Measurements from ENCODE around the gene RASSF3.

RASSF3 gene

GRCh38 chr12:64691795-64692583 lies 81.7 kb downstream of the RASSF3 start:
- no peak for DNase-seq (ENCODE audit: low spot score)

DNA sequence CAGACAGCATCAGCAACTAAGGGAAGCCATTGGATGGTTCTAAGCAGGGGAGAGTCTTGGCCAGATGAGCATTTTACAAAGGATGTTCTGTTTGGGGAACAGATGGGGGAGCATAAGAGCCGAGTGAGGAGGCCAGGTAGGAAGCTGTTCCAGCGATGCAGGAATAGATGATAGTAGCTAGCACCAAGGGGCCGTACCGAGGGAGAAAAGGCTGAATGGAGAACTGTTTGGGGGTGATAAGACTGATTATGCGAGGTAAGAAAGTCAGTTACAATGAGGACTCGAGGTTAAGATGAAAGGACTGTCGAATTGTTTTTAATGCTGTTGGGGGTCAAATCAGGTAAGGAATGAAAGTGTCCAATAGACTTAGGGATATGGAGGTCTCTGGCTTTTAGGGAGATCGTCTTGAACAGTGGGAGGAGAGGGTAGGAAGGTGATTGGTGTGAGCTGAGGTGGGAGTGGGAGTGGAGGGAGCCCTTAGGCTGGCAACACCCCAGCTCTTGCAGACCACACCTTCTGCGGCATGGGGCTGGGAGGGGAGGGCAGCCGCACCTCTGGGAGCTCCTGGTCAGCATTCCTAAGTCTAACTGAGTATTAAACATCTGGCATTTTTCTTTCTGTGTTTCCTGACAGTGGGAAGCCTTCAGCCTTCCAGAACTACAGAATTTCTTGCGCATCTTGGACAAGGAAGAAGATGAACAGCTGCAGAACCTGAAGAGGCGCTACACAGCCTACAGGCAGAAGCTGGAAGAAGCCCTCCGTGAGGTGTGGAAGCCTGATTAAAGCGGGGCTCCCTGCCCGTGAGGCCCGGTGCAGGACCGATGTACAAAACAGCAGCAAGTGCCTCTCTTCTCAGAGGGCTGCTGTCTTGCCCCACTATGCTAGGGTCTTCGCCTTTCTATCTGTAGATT lies 84.1 kb downstream of the RASSF3 start:
- DNase-seq (ENCODE audit: low spot score): no peak

- DNase-seq (ENCODE audit: low spot score): no peak
These were observed 85.3 kb downstream of the RASSF3 start for GRCh38 chr12:64695550-64695949.

GRCh38 chr12:64696080-64696741 lies 85.9 kb downstream of the RASSF3 start:
- no peak for DNase-seq (ENCODE audit: low spot score)

DNA sequence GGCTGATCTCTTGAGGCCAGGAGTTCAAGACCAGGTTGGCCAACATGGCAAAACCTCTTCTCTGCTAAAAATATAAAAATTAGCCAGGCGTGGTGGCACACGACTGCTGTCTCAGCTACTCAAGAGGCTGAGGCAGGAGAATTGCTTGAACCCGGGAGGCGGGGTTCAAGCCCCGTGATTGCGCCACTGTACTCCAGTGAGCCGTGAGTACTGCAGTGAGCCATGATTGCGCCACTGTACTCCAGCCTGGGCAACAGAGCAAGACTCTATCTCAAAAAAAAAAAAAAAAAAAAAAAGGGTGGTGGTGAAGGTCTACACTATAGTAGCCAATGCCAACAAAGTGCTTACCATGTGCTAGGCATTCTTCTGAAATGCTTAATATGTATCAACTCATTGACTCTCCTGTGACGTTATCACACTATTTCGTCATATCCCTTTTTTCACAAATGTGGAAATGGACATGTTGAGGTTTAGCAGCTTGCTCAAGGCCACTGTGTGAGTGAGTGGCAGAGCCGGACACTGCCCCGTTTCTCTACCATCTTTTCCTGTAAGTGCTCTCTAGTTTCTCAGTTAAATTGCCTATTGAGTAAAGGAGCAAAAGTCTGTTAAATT lies 89.3 kb downstream of the RASSF3 start:
- DNase-seq (ENCODE audit: low spot score): no peak

DNA sequence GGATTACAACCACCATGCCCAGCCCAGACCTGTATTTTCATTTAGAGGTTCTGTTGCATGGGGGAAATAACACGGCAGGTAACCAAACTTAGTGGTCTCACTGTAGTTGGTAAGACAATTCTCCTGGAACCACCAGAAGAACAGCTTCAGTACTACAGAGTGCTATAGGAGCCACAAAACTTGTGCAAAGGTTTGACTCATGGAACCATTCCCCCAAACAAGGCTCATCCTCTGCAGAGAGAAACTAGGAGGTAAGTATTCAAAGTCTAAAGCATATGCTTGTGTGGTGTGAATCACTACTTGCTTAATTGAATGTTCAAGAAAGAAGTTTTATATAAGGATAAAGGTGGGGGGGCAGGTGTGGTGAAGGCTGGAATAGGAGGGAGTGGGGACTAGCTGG lies 90.2 kb downstream of the RASSF3 start:
- DNase-seq (ENCODE audit: low spot score): no peak

- DNase-seq (ENCODE audit: low spot score): no peak
These were observed 91.0 kb downstream of the RASSF3 start for GRCh38 chr12:64701283-64701682.

- DNase-seq (ENCODE audit: low spot score): no peak
These were observed 96.0 kb downstream of the RASSF3 start for GRCh38 chr12:64706306-64706705.

DNA sequence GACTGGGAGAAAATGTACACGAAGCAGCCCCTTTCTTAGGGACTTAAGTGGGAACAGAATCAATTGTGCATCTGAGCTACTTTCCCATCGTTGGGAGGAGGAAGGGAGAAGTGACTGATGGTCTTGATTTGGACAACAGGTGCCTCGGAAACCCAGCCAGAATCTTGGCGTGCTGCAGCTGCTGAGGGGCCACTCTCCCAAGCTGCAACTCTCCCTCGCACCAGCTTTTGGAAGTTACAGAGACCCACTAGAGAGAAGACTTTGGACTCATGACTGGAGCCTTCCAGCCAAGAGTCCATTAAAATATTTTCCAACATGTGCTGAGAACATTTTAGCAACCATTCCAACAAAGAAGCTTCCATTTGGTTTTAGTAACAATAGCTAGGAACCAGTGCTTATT lies 96.6 kb downstream of the RASSF3 start:
- DNase-seq (ENCODE audit: low spot score): no peak

DNA sequence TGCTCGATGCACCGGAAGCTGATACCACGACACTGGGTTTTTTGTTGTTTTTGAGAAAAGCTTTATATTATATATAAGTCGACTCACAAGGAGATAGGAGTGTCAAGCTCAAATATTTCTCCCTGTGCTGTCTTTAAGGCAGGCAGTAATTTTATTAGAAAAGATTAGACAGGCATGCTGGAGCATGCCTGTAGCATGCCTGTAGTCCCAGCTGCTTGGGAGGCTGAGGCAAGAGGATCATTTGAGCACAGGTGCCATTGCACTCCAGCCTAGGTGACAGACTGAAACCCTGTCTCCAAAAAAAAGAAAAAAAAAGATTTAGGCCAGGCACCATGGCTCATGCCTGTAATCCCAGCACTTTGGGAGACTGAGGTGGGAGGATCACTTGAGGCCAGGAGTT lies 97.1 kb downstream of the RASSF3 start:
- DNase-seq (ENCODE audit: low spot score): no peak

GRCh38 chr12:64707926-64708325 lies 97.6 kb downstream of the RASSF3 start:
- no peak for DNase-seq (ENCODE audit: low spot score)

DNA sequence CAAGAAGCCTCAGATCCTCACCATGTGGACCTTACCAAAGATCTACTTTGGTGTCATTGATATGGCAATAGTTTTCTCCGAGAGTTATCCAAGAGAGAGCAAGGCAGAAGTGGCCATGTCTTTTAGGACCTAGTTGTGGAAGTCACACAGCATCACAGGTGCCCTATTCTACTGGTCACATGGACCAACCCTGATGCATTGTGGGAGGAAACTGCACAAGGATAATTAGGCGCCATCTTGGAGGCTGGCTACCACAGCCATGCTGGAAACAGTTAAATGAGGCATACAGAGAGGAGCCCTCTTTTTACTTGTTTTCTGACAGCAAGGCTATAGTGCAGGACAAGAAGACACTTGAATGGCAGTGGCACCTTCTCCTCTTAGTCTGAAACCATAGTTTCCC lies 99.1 kb downstream of the RASSF3 start:
- DNase-seq (ENCODE audit: low spot score): no peak

- no peak for DNase-seq (ENCODE audit: low spot score)
These were observed 103.1 kb downstream of the RASSF3 start for GRCh38 chr12:64713376-64713775.

DNA sequence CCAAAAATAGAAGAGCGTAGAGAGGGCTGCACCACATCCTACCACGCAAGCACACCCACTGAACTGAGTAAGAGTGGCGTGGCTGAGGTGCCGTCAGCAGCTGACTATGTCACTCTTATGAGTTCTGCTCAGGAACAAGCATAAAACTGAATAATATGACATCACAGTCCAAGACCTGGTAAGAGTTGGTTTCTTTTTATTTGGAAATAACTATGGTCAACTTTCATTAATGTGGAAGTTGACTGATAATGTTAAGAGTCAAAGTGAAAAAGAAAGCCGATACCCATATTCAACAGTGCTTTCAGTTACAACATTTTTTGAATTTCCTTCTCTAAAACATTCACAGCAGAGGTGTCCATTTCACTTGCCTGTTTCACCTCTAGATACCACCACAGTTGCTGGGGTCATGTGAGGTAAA lies 104.3 kb downstream of the RASSF3 start:
- DNase-seq (ENCODE audit: low spot score): peak; percentile 40

DNA sequence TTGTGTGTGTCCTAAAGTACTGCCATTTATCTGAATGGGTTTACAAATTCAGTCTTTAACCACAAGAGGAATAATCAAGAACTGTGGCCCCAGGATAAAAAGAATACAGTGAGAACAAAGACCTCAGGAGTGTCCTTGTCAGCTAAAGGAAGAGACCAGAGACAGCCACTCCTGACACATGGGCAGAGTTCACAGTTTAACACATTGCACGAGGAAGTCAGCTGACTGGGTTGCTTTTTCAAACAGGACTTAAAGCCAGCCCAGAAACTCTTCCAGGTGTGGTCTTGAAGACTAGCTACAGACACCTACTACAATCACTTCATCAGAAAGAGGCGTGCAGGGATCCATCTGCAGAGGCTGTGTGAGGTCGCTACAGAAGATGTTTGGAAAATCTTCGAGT lies 106.1 kb downstream of the RASSF3 start:
- DNase-seq (ENCODE audit: low spot score): no peak

GRCh38 chr12:64716839-64717455 lies 106.7 kb downstream of the RASSF3 start:
- no peak for DNase-seq (ENCODE audit: low spot score)

- DNase-seq (ENCODE audit: low spot score): no peak
These were observed 108.4 kb downstream of the RASSF3 start for GRCh38 chr12:64718649-64719048.

GRCh38 chr12:64720884-64721283 lies 110.6 kb downstream of the RASSF3 start:
- no peak for DNase-seq (ENCODE audit: low spot score)

DNA sequence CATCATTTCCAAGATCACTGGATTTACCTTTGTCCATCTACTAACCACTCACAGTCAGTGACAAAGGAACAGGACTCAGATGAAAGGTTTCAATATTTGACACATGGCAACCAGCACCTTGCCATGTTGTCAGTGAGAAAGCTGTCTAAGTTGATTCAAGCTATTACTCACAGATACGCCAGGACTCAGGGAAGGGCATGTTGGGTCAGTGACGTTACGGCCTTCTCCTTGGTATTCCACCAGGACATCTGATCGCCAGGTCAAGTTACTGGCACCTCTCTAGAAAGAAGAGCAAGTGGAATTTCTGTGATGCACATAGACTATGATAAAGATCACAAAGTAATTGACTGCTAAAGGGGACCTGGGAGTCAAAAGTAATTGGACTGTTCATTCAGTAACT lies 112.5 kb downstream of the RASSF3 start:
- DNase-seq (ENCODE audit: low spot score): no peak

- no peak for DNase-seq (ENCODE audit: low spot score)
These were observed 113.3 kb downstream of the RASSF3 start for GRCh38 chr12:64723630-64724029.

DNA sequence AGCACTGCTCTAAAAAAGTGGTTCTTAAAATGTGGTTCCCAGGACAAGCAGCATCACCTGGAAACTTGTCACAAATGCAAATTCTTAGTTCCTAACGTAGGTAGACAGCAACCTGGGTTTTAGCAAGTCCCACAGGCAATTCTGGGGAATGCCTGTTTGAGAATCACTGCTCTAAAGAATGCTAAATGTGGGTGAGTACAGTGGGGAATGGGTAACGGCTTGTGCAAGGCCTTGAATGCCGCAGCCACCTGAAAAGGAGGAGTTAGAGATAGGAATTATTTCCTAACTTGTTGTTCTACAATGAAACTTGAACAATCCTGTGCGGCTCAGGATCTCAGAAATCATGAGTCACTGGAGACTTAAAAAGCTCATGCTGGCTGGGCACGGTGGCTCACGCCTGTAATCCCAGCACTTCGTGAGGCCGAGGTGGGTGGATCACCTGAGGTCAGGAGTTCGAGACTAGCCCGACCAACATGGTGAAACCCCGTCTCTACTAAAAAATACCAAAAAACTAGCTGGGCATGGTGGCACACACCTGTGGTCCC lies 114.0 kb downstream of the RASSF3 start:
- DNase-seq (ENCODE audit: low spot score): no peak

Measured in activated CD4-positive, alpha-beta T cell treated with anti-CD3 and anti-CD28 coated beads, Interleukin-2, Interleukin-4, amounts not matched to agents 100 ng/mL and 50 ng/mL, durations not matched to agents 16 hours and 8 hours (primary cell).